Fibroblast of peridontal ligament (primary cell): ENCODE measurements around the gene LGI1.
A peak's percentile ranks its signal among the peaks of the same experiment; 100 is the strongest.

ENCODE experiments used
- DNase-seq: peaks from one replicate; pipeline ENCODE4 v3.0.0-alpha.2; 2010; ENCODE audit errors: extremely low read depth

LGI1 gene

DNA sequence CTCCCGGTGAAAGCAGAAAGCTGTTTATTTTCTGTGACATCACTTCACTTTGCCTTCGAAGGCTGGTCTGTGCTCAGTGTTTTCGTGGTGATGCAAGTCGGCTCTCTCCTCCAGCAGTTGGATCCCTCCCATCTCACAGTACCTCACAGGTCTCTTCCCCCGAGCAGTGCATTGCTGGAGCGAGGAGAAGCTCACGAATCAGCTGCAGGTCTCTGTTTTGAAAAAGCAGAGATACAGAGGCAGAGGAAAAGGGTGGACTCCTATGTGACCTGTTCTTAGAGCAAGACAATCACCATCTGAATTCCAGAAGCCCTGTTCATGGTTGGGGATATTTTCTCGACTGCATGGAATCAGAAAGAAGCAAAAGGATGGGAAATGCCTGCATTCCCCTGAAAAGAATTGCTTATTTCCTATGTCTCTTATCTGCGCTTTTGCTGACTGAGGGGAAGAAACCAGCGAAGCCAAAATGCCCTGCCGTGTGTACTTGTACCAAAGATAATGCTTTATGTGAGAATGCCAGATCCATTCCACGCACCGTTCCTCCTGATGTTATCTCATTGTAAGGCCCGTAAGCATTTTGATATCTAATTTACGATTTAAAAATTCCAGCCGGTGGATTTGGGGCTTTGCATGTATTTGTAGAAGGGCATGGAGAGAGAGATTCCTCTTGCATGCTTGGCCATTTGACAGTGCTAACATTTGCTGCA is at the start of gene LGI1:
Gene LGI1 (plus strand): TSS at position 136 of the 707 bp plus-strand sequence. CDS start 209 bp downstream, at position 345.
- peak; percentile 19 for DNase-seq

DNA sequence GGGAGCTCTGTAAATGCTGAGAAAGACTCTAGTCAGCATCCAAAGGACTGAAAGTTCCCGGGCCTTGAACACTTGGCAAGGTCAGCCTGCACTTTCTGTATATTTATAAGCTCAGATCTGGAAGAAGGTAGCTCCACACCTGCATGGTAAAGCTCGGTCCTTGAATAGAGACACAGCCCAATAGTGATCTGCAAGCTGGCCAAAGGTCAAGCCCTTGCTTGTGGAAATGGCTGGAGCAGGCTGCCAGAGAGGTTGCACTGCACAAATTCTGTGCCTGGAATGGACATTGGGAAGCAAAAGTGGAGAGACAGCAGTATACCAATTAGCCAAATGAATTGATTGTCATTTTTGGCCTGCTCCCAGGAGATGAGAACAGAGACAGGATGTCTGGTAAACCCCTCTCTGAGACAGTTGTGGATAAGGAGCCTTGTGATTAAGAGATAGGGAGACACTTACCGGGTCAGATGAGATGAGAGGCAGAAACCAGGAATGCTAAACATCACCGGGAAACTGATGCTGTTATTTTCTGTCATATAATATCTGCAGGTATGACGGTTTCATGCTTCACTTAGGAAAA is 47.3 kb upstream of the LGI1 start:
- no peak for DNase-seq

- peak; percentile 70 for DNase-seq
These were observed 45.8 kb upstream of the LGI1 start for GRCh38 chr10:93711891-93712290.

DNA sequence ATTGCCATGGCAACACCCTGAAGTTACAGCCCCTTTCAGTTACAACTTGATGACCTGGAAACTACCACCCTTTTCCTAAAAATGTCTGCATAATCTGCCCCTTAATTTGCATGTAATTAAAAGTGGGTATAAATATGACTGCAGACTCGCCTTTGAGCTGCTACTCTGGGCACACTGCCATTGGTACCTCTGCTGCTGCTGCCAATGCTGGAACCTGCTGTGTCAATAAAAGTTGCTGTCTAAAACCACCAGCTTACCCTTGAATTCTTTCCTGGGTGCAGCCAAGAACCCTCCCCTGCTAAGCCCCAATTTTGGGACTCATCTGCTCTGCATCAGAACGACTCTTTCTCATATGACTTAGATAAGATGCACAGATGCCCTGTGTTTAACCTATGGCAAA is 45.1 kb upstream of the LGI1 start:
- DNase-seq, result no peak

- no peak for DNase-seq
These were observed 42.4 kb upstream of the LGI1 start for GRCh38 chr10:93715345-93715744.

DNA sequence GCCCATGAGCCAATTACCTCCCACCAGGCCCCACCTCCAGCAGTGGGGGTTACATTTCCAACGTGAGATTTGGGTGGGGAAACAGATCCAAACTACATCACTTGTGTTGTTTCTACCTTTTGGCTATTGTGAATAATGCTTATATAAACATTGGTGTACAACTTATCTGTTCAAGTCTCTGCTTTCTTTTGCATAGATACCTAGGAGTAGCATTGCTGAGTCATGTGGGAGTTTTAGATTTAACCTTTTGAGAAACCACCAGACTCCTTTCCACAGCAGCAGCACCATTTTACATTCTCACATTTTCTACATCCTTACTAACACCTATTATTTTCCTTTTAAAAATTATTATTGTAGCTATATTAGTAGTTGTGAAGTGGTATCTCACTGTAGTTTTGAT is 41.0 kb upstream of the LGI1 start:
- no peak for DNase-seq

DNA sequence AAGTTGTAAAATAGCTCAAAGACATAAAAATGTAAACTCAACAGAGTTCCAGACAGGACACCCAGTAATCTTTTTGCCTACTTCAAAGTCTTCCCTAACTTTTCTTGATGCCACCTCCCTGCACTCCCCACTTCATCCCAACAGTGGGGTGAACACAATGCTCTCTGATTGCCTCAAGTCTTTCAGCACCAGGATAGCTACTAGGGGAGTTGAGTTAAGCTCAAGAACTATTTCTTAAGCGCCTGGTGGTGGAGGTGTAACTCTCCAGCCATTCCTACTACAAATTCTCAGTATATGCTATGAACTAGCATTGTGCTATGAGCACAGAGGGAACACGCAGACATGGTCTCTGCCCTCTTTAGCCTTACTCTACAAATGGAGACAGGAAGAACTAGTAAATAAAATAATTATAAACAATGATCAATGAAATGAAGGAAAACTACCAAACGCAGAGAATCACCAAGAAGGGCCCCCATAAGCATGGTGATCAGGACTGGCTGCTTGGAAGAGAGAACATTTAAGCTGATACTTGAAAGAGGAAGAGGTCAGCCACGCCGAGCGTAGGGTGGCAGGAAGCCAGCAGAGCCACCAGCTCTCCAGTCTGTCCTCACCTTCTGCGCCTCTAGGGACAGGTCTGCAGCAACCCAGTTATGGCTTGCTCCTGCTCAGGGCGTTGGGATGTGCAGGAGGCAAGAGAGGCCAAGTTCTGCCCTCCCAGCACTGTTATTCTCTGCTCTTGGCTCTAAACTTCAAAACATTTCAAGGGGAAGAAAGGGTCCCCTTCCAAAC is 38.6 kb upstream of the LGI1 start:
- DNase-seq, result no peak

GRCh38 chr10:93719901-93720300 is 37.8 kb upstream of the LGI1 start:
- DNase-seq, result no peak

DNA sequence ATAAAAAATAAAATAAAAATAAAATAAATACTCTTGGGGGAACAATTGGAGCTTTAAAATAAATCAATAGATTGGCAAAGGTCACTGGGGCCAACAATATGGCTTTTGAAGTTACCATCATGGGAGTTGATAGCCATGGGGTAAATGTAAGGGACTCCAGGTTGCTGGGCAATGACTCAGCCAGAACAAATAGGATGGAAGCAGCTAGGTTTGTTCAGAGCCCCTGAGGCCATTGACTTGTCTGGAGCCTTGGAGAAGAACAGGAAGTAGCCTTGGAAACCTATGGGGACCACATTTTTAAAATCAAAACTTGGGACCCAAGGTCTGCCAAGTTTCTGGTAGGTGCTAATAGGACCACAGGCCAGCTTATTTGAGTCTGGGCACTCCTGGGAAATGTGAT is 35.2 kb upstream of the LGI1 start:
- DNase-seq, result no peak

DNA sequence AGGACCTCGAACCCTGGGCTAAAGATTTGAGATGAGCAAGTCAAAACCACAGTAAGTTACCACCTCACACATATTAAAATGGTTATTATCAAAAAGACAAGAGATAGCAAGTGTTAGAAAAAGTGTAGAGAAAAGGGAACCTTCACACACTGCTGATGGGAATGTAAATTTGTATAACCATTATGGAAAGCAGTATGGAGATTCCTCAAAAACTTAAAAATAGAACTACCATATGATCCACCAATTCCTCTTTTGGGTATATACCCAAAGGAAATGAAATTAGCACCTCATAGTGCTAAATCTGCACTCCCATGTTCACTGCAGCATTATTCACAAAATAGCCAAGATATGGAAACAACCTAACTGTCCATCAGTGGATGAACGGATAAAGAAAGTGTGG is 34.6 kb upstream of the LGI1 start:
- no peak for DNase-seq

- DNase-seq, result no peak
These were observed 31.7 kb upstream of the LGI1 start for GRCh38 chr10:93726024-93726423.

DNA sequence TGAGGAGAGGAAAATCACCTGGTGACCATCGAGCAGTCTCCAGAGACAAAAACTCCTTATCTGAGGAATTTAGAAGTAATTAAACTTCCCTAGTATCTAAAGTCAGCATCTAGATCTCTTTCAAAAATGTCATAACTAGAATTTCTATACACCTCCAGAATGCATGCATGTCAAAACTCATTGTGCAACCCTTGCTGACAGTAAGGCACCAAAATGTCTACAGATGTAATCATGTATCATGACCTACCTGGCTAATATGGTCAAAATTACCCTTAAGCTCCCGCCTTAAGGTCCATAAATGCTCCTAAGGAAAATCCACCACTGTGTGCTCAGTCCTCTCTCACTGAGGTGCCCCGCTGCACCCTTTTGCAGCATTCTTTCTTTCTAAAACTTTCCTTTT is 16.4 kb upstream of the LGI1 start:
- no peak for DNase-seq

DNA sequence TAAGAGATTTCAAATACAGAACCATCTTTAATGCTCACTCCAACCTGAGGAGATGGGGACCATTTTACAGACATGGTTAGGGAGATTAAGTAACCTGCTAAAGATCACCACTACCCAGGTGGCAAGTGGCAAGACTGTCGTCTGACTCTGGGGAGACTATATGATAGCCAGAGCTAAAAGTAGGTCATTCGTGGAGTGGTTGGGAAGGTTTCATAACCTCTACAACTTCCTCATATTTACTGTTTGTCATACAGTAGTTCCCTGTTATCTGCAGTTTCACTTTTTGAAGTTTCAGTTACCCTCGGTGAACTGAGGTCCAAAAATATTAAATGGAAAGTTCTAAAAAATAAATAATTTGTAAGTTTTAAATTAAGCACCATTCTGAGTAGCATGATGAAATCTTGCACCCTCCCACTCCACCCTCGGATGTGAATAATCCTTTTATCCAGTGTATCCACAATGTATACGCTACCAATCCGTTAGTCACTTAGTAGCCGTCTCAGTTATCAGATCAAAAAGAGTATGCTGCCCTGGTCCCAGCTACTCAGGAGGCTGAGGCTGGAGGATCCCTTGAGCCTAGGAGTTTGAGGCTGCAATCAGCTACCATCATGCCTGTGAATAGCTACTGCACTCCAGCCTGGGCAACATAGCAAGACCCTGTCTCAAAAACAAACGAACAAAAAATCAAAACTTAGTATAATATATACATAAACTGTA is 14.9 kb upstream of the LGI1 start:
- no peak for DNase-seq

GRCh38 chr10:93745408-93746065 is 12.2 kb upstream of the LGI1 start:
- peak; percentile 67 for DNase-seq

GRCh38 chr10:93746844-93747284 is 10.9 kb upstream of the LGI1 start:
- peak; percentile 99 for DNase-seq

- DNase-seq, result peak; percentile 40
These were observed 8.4 kb upstream of the LGI1 start for GRCh38 chr10:93749218-93749799.

DNA sequence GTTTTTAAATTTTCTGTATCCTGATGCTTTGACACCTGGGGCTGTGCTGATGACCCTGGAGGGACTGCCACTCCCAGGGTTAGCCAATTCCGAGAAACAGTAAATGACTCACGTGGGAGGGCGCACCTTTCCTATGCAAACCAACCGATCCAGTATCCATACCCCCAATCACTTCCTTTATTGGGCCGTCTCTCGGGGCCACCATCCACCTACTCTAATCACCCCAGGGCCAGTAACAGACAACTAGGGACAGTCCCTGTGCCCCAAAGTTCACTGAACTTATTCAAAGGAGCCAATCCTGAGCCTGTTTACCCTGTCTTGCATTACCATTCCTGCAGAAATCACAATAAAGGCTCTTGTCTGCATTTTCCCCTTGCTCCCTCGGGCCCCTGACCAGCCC is 6.6 kb upstream of the LGI1 start:
- DNase-seq, result no peak

GRCh38 chr10:93751832-93752231 is 5.9 kb upstream of the LGI1 start:
- peak; percentile 24 for DNase-seq

- DNase-seq, result peak; percentile 46
These were observed 5.0 kb upstream of the LGI1 start for GRCh38 chr10:93752761-93753160.

- DNase-seq, result no peak
These were observed 4.0 kb upstream of the LGI1 start for GRCh38 chr10:93753621-93754250.

DNA sequence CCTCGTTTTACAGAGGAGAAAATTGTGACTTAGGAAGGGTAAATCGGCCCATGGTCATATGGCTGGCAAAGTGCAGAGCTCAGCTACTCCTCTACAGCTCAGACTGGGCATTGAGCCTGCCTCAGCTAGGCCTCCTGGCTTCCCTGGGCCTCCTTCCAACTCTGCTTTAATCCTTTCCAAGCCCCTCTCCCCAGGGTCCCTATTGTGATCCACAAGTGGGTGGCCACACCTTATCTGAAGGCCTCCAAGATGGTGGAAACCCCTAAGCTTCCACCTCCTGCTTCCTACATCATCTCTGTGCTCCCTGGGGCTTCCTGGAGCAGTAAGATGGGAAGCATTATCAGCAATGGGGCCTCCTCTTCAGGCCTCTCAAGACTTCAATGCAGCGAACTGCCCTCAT is 3.0 kb upstream of the LGI1 start:
- DNase-seq, result no peak
